GM19372 (cell line): Measurements from ENCODE around the gene SPINK13.
"Not testable (repeated sequence)": the region's sequence is repeated elsewhere in the genome, so short reads cannot be mapped to it uniquely, and the experiment has no call there.

Source experiments
- ATAC-seq: cut with Tn5 transposase; IDR thresholded peaks from one replicate; pipeline ENCODE4 v1.9.1; 2021; ENCODE audit warnings: mild to moderate bottlenecking, low read depth, moderate library complexity; ENCODE audit not compliant: unreplicated experiment

SPINK13 gene

GRCh38 chr5:148268566-148268965, at the start of gene SPINK13:
SPINK13 (plus strand) TSS chr5:148268794; CDS start chr5:148270073, 1,279 bp downstream.
- ATAC-seq = no peak

GRCh38 chr5:148221508-148221907, 47.1 kb upstream of the SPINK13 start:
- ATAC-seq = no peak

- ATAC-seq = no peak
Measured at GRCh38 chr5:148224117-148224742, 44.4 kb upstream of the SPINK13 start.

GRCh38 chr5:148228392-148228984, 40.1 kb upstream of the SPINK13 start:
- no peak for ATAC-seq

DNA sequence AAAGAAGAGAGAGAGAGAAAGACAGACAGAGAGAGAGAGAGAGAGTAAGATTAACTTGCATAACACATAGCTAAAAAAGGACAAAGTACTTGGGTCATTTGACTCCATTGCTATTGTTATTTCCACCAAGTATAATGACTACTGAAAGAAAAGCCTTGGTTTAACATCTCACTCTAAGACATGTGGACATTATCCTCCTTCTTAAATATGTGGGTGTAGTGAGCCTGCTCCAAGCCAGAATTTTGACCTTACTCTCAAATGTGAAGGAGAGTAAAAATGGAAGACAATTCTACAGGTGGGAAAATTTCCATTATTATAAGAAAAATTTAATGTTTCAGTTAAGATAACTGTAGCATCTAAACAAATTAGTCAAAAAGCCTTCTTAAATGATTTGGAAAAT, 38.8 kb upstream of the SPINK13 start:
- ATAC-seq = no peak

DNA sequence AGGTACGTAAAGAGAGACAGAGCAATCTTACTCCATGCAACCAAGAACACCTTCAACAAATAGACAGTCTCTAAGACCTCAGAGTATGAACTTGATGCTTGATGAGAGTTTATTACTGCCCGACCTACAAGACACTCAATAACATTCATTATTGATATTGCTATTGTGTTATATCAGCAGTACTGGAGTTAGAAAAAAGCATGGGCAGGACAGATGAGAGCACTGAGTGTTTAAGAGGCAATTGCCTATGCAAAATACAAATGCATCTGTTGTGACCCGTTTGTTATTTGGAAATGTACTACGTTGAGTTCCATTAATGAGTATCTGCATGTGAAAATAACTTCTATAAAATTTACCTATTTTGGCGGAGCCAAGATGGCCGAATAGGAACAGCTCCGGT, 38.4 kb upstream of the SPINK13 start:
- ATAC-seq = no peak

DNA sequence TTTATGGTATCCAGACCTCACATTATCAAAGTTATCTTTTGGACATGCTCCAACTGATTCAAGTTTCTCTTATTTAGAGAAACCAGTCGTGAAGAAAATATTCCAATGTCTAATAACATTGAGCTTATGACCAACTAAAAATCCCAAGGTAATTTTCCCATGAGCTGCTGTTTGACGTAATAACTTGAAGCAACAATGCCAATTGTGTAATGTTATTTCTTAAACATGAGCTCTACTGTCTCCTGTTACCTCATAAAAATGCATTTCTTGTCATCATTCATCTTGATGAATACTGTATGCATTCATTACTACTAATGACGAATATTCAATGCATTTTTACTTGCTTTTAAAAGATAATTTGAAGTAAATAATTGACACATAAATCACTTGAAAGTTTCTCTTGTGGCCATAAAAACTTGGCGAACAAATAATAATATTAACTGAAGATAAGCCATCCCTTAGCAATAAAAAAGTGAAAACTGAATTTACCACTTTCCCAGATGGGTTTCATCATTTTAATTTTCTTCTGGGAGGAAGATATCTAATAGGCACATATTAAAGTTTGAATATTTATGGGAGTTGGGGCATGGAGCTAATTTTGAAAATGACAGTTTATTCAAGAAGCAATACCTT, 30.7 kb upstream of the SPINK13 start:
- no peak for ATAC-seq

- ATAC-seq = no peak
Measured at GRCh38 chr5:148238418-148238794, 30.2 kb upstream of the SPINK13 start, which contains the start of gene MARCOL. MARCOL (plus strand) TSS chr5:148238525; CDS start chr5:148238598, 73 bp downstream.

DNA sequence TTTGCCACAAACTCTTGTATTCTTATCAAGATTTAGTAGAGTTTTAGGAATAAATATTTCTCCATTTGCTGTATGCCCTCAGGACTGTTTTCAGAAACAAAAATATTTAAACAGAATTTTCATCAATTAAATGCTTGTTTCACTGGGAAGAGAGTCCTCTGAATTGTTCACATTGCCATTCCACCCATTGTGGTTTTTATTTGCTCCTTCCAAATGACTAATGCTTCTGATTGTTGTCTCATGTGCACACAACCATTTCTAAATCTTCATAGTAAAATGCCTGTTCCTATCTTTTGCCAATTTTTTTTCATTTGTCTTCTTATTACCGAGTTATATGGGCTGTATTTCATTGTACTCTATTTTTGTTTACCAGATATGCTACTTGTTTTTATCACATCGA, 19.7 kb upstream of the SPINK13 start:
- no peak for ATAC-seq

GRCh38 chr5:148255456-148255855, 13.1 kb upstream of the SPINK13 start:
- ATAC-seq = no peak

DNA sequence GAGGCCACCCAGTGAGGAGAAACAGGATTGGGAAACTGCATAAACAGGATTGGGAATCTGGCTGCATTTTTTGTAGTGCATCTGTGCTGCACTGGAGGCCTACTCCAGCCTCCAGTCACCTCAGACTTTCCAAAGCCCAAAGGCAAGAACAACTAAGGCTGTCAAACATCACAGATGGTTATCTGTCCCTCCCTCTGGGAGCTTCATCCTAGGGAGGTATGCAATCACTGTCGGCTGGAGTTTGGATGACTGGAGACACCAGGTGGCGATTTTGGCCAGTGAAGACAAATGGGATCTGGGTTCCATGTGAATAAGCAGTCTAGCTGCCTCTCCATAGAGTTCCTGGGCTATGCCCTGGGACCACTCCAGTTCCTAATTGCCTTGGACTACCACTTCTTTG, 9.3 kb upstream of the SPINK13 start:
- ATAC-seq = no peak

GRCh38 chr5:148261221-148261620, 7.4 kb upstream of the SPINK13 start:
- no peak for ATAC-seq

- ATAC-seq = no peak
Measured at GRCh38 chr5:148267962-148268361, 632 bp upstream of the SPINK13 start.

DNA sequence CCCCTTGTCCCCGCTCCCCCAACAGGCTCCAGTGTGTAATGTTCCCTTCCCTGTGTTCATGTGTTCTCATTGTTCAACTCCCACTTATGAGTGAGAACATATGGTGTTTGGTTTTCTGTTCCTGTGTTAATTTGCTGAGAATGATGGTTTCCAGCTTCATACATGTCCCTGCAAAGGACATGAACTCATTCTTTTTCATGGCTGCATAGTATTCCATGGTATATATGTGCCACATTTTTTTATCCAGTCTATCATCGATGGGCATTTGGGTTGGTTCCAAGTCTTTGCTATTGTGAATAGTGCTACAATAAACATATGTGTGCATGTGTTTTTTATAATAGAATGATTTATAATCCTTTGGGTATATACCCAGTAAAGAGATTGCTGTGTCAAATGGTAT, 6.5 kb downstream of the SPINK13 start:
- ATAC-seq = not testable (repeated sequence)

- ATAC-seq = not testable (repeated sequence)
Measured at GRCh38 chr5:148280893-148281292, 12.3 kb downstream of the SPINK13 start.

DNA sequence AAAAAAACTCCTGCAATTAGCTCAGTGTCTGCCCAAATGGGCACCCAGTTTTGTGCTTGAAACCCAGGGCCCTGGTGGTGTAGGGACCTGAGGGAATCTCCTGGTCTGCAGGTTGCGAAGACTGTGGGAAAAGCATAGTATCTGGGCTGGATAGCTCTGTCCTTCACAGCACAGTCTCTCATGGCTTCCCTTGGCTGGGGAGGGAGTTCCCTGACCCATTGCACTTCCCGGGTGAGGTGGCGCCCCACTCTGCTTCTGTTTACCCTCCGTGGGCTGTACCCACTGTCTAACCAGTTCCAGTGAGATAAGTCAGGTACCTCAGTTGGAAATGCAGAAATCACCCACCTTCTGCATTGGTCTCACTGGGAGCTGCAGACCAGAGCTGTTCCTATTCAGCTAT, 12.7 kb downstream of the SPINK13 start:
- ATAC-seq = not testable (repeated sequence)

GRCh38 chr5:148290271-148291195, 21.9 kb downstream of the SPINK13 start:
- ATAC-seq = no peak

DNA sequence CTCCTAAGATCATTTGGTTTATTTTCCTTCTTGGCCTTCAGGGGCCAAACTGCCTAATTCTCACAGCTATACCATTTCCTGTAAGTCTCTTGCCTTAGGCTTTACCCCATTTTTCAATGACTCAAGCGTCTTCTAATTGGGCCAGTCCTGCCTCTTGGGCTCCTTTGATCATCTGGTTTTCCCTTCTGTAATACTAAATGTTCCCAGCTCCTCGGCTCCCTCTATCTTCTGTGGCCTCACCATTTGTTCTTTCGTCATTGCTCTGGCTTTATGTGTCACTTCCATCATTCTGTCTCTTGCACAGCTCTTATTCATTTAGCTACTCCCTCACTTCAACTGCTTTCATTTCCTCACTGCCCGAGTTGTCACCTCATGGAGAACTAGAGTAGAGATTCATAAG, 29.1 kb downstream of the SPINK13 start:
- no peak for ATAC-seq

- no peak for ATAC-seq
Measured at GRCh38 chr5:148306446-148306845, 37.9 kb downstream of the SPINK13 start.

DNA sequence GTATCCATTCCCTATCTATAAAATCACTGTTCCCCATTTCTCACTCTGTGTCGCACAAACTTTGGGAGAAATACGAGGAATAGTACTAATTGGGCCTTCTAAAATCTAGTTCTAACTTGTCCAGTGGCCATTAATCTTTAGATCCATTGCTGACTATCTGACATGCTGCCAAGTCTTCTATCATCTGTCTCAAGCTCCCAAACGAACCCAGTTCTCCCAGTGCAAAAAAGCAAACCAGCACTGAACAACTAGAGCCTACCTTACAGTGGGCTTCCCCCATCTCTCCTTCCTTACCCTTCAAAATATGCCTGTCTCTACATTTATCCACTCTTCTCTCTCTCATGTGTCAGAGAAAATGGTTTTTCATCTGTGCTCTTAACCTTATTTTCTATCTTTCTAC, 40.4 kb downstream of the SPINK13 start:
- ATAC-seq = no peak

DNA sequence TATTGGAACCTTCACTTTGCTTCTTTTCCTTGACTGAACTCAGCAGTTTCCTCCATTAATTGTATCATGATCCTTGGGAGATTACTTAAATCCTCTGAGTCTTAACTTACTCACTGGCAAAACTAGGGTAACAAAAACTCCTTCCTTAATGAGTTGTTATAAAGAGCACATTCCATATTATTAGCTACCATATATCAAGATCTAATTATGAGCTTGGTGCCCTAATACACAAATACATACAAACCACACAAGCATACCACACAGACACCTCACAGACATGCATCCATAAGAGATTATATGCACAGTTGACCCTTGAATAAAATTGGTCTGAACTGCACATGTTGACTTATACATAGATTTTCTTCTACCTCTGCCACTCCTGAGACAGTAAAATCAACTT, 41.2 kb downstream of the SPINK13 start:
- ATAC-seq = no peak
